Keratinocyte (primary cell): ENCODE measurements around the gene CDK17. TPM values are rescaled to one million over a fixed set of nuclear protein-coding genes. Genes with fewer than 3 reads are reported as not detected.

Source experiments
- DNase-seq: peaks from one replicate; pipeline ENCODE4 v3.0.0-alpha.2; 2011; ENCODE audit warnings: low read depth, missing footprints, low spot score
- FAIRE-seq: peaks from 2 replicates; lab custom pipeline; 2011; peaks lifted over from hg19 to GRCh38; lab: Jason Lieb, UNC
- H2AFZ ChIP-seq: 2 replicates; pipeline ENCODE4 v1.6.0; 2012; ENCODE audit warnings: low read length, control low read depth, inconsistent platforms; ENCODE audit not compliant: control insufficient read depth
- H3K27ac ChIP-seq: 2 replicates; pipeline ENCODE4 v1.5.1; 2011; ENCODE audit warnings: low read length; ENCODE audit not compliant: control insufficient read depth, insufficient read depth
- H3K27me3 ChIP-seq: 3 replicates; pipeline ENCODE4 v1.6.0; 2011; ENCODE audit warnings: low read length; ENCODE audit not compliant: control insufficient read depth, insufficient read depth; ENCODE audit errors: extremely low read depth
- H3K36me3 ChIP-seq, 2 experiments: 2 replicates in 1 of 2; 3 replicates in 1 of 2; pipeline ENCODE4 v1.5.1; 2011; ENCODE audit warnings: low read length in 2 of 2, mild to moderate bottlenecking in 1 of 2; ENCODE audit not compliant: control insufficient read depth in 2 of 2, insufficient read depth in 2 of 2; ENCODE audit errors: extremely low read depth in 1 of 2
- H3K4me1 ChIP-seq: 3 replicates; pipeline ENCODE4 v1.5.1; 2011; ENCODE audit warnings: low read length; ENCODE audit not compliant: control insufficient read depth, insufficient read depth; ENCODE audit errors: extremely low read depth
- H3K4me2 ChIP-seq: 3 replicates; pipeline ENCODE4 v1.6.0; 2011; ENCODE audit warnings: low read depth, low read length; ENCODE audit not compliant: control insufficient read depth, insufficient read depth; ENCODE audit errors: extremely low read depth
- H3K4me3 ChIP-seq, 3 experiments: fragments of 200-600 bp in 1 of 3; sonication (generic) in 1 of 3; 2 replicates in 2 of 3; 3 replicates in 1 of 3; pipeline ENCODE4 v1.5.1; 2011 to 2016; ENCODE audit warnings: low read length in 3 of 3, mild to moderate bottlenecking in 3 of 3, control low read depth in 2 of 3, inconsistent platforms in 1 of 3, low read depth in 1 of 3, mixed read lengths in 1 of 3, mixed run types in 1 of 3, moderate library complexity in 1 of 3; ENCODE audit not compliant: control insufficient read depth in 2 of 3, insufficient read depth in 2 of 3; ENCODE audit errors: extremely low read depth in 1 of 3
- H3K79me2 ChIP-seq: 2 replicates; pipeline ENCODE4 v1.6.0; 2012; ENCODE audit warnings: low read length; ENCODE audit not compliant: control insufficient read depth, insufficient read depth
- H3K9ac ChIP-seq: 3 replicates; pipeline ENCODE4 v1.6.0; 2011; ENCODE audit warnings: low read length; ENCODE audit not compliant: control insufficient read depth, insufficient read depth; ENCODE audit errors: extremely low read depth
- H3K9me1 ChIP-seq: 3 replicates; pipeline ENCODE4 v1.6.0; 2011; ENCODE audit warnings: low read length; ENCODE audit not compliant: control insufficient read depth, insufficient read depth; ENCODE audit errors: extremely low read depth
- H3K9me3 ChIP-seq: 2 replicates; pipeline ENCODE4 v1.5.1; 2012; ENCODE audit warnings: low read depth, low read length; ENCODE audit not compliant: control insufficient read depth
- H4K20me1 ChIP-seq: 3 replicates; pipeline ENCODE4 v1.6.0; 2011; ENCODE audit warnings: low read length; ENCODE audit not compliant: control insufficient read depth, insufficient read depth; ENCODE audit errors: extremely low read depth
- CTCF ChIP-seq, 3 experiments: IDR thresholded peaks in 1 of 3; conservative IDR thresholded peaks in 1 of 3; optimal IDR thresholded peaks in 1 of 3; 2 replicates in 2 of 3; 3 replicates in 1 of 3; pipeline versions ENCODE3 to v1.5.1; 2011; ENCODE audit warnings: low read length in 3 of 3, mild to moderate bottlenecking in 3 of 3, moderate library complexity in 2 of 3, control low read depth in 1 of 3, inconsistent platforms in 1 of 3; ENCODE audit not compliant: insufficient read depth in 2 of 3; ENCODE audit errors: extremely low read depth in 1 of 3
- EZH2 ChIP-seq: IDR thresholded peaks from one replicate; pipeline ENCODE4 v1.6.1; 2012; ENCODE audit warnings: inconsistent platforms, mild to moderate bottlenecking, low read length, moderate library complexity
- dilution Hi-C: fragments of 300-500 bp; cut with MboI; formaldehyde crosslinking; loops from one replicate; pipeline ENCODE4 v1.7.0; 2020; ENCODE audit warnings: low sequenced_read_pairs; ENCODE audit not compliant: extremely low pct_ligation_motif_present
- polyA plus RNA-seq, 5 experiments: library from polyadenylated mRNA; depleted of rRNA in 3 of 5; stranded (reverse) in 3 of 5; stranded (forward) in 1 of 5; unstranded in 1 of 5; fragments of >200 nt; gene quantifications; 1 replicate in 1 of 5; 2 replicates in 3 of 5; 3 replicates in 1 of 5; pipeline versions ENCODE4 v1.2.1 to v1.2.3, GENCODE V29; 2011 to 2012; ENCODE audit warnings: missing spikeins in 2 of 5, low read depth in 1 of 5, low replicate concordance in 1 of 5

The CDK17 gene
- polyA plus RNA-seq, 1 donor (not counting 4 experiments of a cell fraction or from before 2014, with no cell fraction given) = 33.0 TPM

- Histone ChIP-seq H3K4me3 (no peak overlapping the region), H3K9me3 (no peaks in the 10 kb centered on the region), H3K36me3 (peaks cover 0 to 7% of the 10 kb centered on the region in 2 experiments), H3K4me1 (peaks cover 32% of the 10 kb centered on the region), H3K9ac (no peak overlapping the region), H2AFZ (no peak overlapping the region), H3K79me2 (peaks cover 97% of the 10 kb centered on the region), H3K27me3 (no peaks in the 10 kb centered on the region), H4K20me1 (peaks cover 16% of the 10 kb centered on the region), H3K9me1 (peaks cover 4% of the 10 kb centered on the region), H3K27ac (no peak overlapping the region), H3K4me2 (no peak overlapping the region)
- DNase-seq (no peak), FAIRE-seq (no peak)
- dilution Hi-C loops = no loop called here
- TF ChIP-seq CTCF (optimal IDR thresholded peaks at IDR 0.05 in 1 of 3, IDR thresholded peaks at IDR 0.05 in 1 of 3, conservative IDR thresholded peaks at IDR 0.05 in 1 of 3; ENCODE audit: extremely low read depth in 1 of 3, insufficient read depth in 2 of 3, low read length in 3 of 3) = no peak
- no peak for TF ChIP-seq EZH2
Observed at GRCh38 chr12:96365604-96366380, 34.4 kb downstream of the CDK17 start.

GRCh38 chr12:96364092-96364700 lies 36.0 kb downstream of the CDK17 start:
- H3K9me1 ChIP-seq = peaks cover 4% of the 10 kb centered on the region
- no peak overlapping the region for H3K9ac ChIP-seq
- H3K27ac ChIP-seq = peak overlapping the region; percentile 28

More at GRCh38 chr12:96364092-96364700, 36.0 kb downstream of the CDK17 start:
- H3K4me1 ChIP-seq = peaks cover 32% of the 10 kb centered on the region
- TF ChIP-seq EZH2 = no peak
- TF ChIP-seq CTCF (optimal IDR thresholded peaks at IDR 0.05 in 1 of 3, IDR thresholded peaks at IDR 0.05 in 1 of 3, conservative IDR thresholded peaks at IDR 0.05 in 1 of 3; ENCODE audit: extremely low read depth in 1 of 3, insufficient read depth in 2 of 3, low read length in 3 of 3) = no peak
- dilution Hi-C loops = no loop called here
- H3K9me3 ChIP-seq = no peaks in the 10 kb centered on the region
- H2AFZ ChIP-seq = no peak overlapping the region
- DNase-seq (no peak), FAIRE-seq (peak; percentile 5)
- peaks cover 0 to 7% of the 10 kb centered on the region in 2 experiments for H3K36me3 ChIP-seq
- H4K20me1 ChIP-seq = peaks cover 21% of the 10 kb centered on the region
- H3K27me3 ChIP-seq = no peaks in the 10 kb centered on the region
- H3K79me2 ChIP-seq = peaks cover 97% of the 10 kb centered on the region
- H3K4me3 ChIP-seq = no peak overlapping the region
- H3K4me2 ChIP-seq = peak overlapping the region; percentile 16
